ENCODE results near the gene GLUD1.
"Not testable (repeated sequence)": the region's sequence is repeated elsewhere in the genome, so short reads cannot be mapped to it uniquely, and the experiment has no call there.

- TF ChIP-seq, protein P1, sequence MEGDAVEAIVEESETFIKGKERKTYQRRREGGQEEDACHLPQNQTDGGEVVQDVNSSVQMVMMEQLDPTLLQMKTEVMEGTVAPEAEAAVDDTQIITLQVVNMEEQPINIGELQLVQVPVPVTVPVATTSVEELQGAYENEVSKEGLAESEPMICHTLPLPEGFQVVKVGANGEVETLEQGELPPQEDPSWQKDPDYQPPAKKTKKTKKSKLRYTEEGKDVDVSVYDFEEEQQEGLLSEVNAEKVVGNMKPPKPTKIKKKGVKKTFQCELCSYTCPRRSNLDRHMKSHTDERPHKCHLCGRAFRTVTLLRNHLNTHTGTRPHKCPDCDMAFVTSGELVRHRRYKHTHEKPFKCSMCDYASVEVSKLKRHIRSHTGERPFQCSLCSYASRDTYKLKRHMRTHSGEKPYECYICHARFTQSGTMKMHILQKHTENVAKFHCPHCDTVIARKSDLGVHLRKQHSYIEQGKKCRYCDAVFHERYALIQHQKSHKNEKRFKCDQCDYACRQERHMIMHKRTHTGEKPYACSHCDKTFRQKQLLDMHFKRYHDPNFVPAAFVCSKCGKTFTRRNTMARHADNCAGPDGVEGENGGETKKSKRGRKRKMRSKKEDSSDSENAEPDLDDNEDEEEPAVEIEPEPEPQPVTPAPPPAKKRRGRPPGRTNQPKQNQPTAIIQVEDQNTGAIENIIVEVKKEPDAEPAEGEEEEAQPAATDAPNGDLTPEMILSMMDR (IDR thresholded peaks at IDR 0.05): not testable (repeated sequence)
- TF ChIP-seq POLR2A (IDR thresholded peaks at IDR 0.05): not testable (repeated sequence)
Measured at GRCh38 chr10:87142230-87143108, 47.8 kb upstream of the GLUD1 start.

All from esophagus squamous epithelium (tissue), 4 donors.